GM23338 (cell line): Measurements from ENCODE around the gene PCNX3. TPM values are rescaled to one million over a fixed set of nuclear protein-coding genes. Genes with fewer than 3 reads are reported as not detected.

Source experiments
- ATAC-seq: fragments of 200-7000 bp; cut with Tn5 transposase; 3 replicates; pipeline ENCODE4 v1.9.1; 2020
- DNase-seq: peaks from one replicate; pipeline ENCODE4 v3.0.0-alpha.2; 2015; ENCODE audit warnings: low spot score
- H2AFZ ChIP-seq: fragments of 200-600 bp; sonication (generic); 2 replicates; pipeline ENCODE4 v1.8.0; 2016; ENCODE audit warnings: antibody characterized with exemption, mild to moderate bottlenecking, moderate library complexity
- H3F3A ChIP-seq: fragments of 200-600 bp; sonication (generic); replicated peaks from 2 replicates; pipeline ENCODE4 v1.8.0; 2017; ENCODE audit warnings: antibody characterized with exemption, mixed run types, low read depth
- H3K27ac ChIP-seq: fragments of 200-600 bp; sonication (generic); 2 replicates; pipeline ENCODE4 v1.6.1; 2016; ENCODE audit warnings: low read depth
- H3K27me3 ChIP-seq: fragments of 200-600 bp; sonication (generic); 2 replicates; pipeline ENCODE4 v1.8.0; 2016; ENCODE audit warnings: mild to moderate bottlenecking, mixed run types, moderate library complexity; ENCODE audit not compliant: insufficient read depth
- H3K36me3 ChIP-seq: fragments of 200-600 bp; sonication (generic); 2 replicates; pipeline ENCODE4 v1.8.0; 2016; ENCODE audit warnings: mild to moderate bottlenecking; ENCODE audit not compliant: insufficient read depth
- H3K4me1 ChIP-seq: fragments of 200-600 bp; sonication (generic); 2 replicates; pipeline ENCODE4 v1.8.0; 2016; ENCODE audit warnings: mild to moderate bottlenecking, moderate library complexity; ENCODE audit not compliant: insufficient read depth
- H3K4me2 ChIP-seq: fragments of 200-600 bp; sonication (generic); 2 replicates; pipeline ENCODE4 v1.7.1; 2017; ENCODE audit warnings: mixed run types
- H3K4me3 ChIP-seq: fragments of 200-600 bp; sonication (generic); 2 replicates; pipeline ENCODE4 v1.6.1; 2016; ENCODE audit warnings: mixed run types
- H3K79me2 ChIP-seq: fragments of 200-600 bp; sonication (generic); replicated peaks from 2 replicates; pipeline ENCODE4 v1.8.0; 2017; ENCODE audit warnings: mild to moderate bottlenecking; ENCODE audit not compliant: insufficient read depth
- H3K9me2 ChIP-seq: fragments of 200-600 bp; sonication (generic); 2 replicates; pipeline ENCODE4 v1.8.0; 2017; ENCODE audit not compliant: insufficient read depth
- H4K20me1 ChIP-seq: fragments of 200-600 bp; sonication (generic); replicated peaks from 2 replicates; pipeline ENCODE4 v1.8.0; 2017; ENCODE audit warnings: mild to moderate bottlenecking; ENCODE audit not compliant: insufficient read depth
- H3K27ac Mint-ChIP-seq: 2 replicates; pipeline ENCODE4 v1.8.0; 2020; ENCODE audit warnings: inconsistent platforms, mild to moderate bottlenecking, moderate library complexity, mixed read lengths
- H3K27me3 Mint-ChIP-seq: 3 replicates; pipeline ENCODE4 v1.8.0; 2022; ENCODE audit warnings: low read depth, mild to moderate bottlenecking, moderate library complexity, mixed read lengths, inconsistent platforms; ENCODE audit not compliant: insufficient read depth, poor library complexity
- H3K36me3 Mint-ChIP-seq: 3 replicates; pipeline ENCODE4 v1.8.0; 2021; ENCODE audit warnings: low read depth, mild to moderate bottlenecking, inconsistent platforms, moderate library complexity, mixed read lengths
- H3K4me1 Mint-ChIP-seq: 3 replicates; pipeline ENCODE4 v1.8.0; 2020; ENCODE audit warnings: mild to moderate bottlenecking, inconsistent platforms, mixed read lengths
- H3K4me3 Mint-ChIP-seq: 3 replicates; pipeline ENCODE4 v1.8.0; 2021; ENCODE audit warnings: moderate library complexity, mild to moderate bottlenecking, inconsistent platforms, mixed read lengths
- H3K9me3 Mint-ChIP-seq: 3 replicates; pipeline ENCODE4 v1.8.0; 2020; ENCODE audit warnings: moderate library complexity, mild to moderate bottlenecking, inconsistent platforms, mixed read lengths
- CREB1 ChIP-seq: fragments of 250-450 bp; sonication (Bioruptor Pico); IDR thresholded peaks from 2 replicates; pipeline ENCODE4 v1.5.0; 2020; ENCODE audit warnings: low read depth, mild to moderate bottlenecking, moderate library complexity
- CTCF ChIP-seq, 2 experiments: fragments of 200-600 bp in 1 of 2; sonication (generic) in 1 of 2; conservative IDR thresholded peaks; 2 replicates each; pipeline versions ENCODE4 v1.5.1 to v1.6.1; 2016 to 2017; ENCODE audit warnings: antibody characterized with exemption in 2 of 2, low read depth in 2 of 2, mild to moderate bottlenecking in 2 of 2, moderate library complexity in 1 of 2
- ETS1 ChIP-seq: IDR thresholded peaks from 2 replicates; pipeline ENCODE4 v1.6.1; 2016; ENCODE audit warnings: antibody characterized with exemption
- EZH2 ChIP-seq: fragments of 200-600 bp; sonication (generic); IDR thresholded peaks from one replicate; pipeline ENCODE4 v1.8.0; 2017; ENCODE audit warnings: antibody characterized with exemption, mild to moderate bottlenecking, low read depth; ENCODE audit not compliant: unreplicated experiment
- EZH2phosphoT487 ChIP-seq: fragments of 200-600 bp; sonication (generic); IDR thresholded peaks from one replicate; pipeline ENCODE4 v1.8.1; 2018; ENCODE audit warnings: antibody characterized with exemption; ENCODE audit not compliant: unreplicated experiment
- JUNB ChIP-seq: IDR thresholded peaks from one replicate; pipeline ENCODE4 v1.6.1; 2016; ENCODE audit warnings: antibody characterized with exemption; ENCODE audit not compliant: unreplicated experiment
- NANOG ChIP-seq: IDR thresholded peaks from 2 replicates; pipeline ENCODE4 v1.6.1; 2016; ENCODE audit warnings: antibody characterized with exemption, borderline replicate concordance
- POLR2AphosphoS5 ChIP-seq: IDR thresholded peaks from 2 replicates; pipeline ENCODE4 v1.6.1; 2016; ENCODE audit warnings: antibody characterized with exemption, low read depth
- REST ChIP-seq: IDR thresholded peaks from one replicate; pipeline ENCODE4 v1.6.1; 2018; ENCODE audit warnings: antibody characterized with exemption; ENCODE audit not compliant: unreplicated experiment
- STAT1 ChIP-seq: IDR thresholded peaks from one replicate; pipeline ENCODE4 v1.6.1; 2016; ENCODE audit warnings: antibody characterized with exemption; ENCODE audit not compliant: unreplicated experiment
- ZNF114 ChIP-seq: fragments of 250-450 bp; sonication (Bioruptor Pico); IDR thresholded peaks from 2 replicates; pipeline ENCODE4 v1.5.0; 2020; ENCODE audit warnings: mild to moderate bottlenecking, moderate library complexity
- ZNF331 ChIP-seq: fragments of 250-450 bp; sonication (Bioruptor Pico); IDR thresholded peaks from 2 replicates; pipeline ENCODE4 v1.5.0; 2020; ENCODE audit warnings: low read depth, mild to moderate bottlenecking, moderate library complexity
- ZNF462 ChIP-seq: fragments of 250-450 bp; sonication (Bioruptor Pico); IDR thresholded peaks from 2 replicates; pipeline ENCODE4 v1.5.0; 2020; ENCODE audit warnings: mild to moderate bottlenecking, moderate library complexity
- polyA plus RNA-seq: library from polyadenylated mRNA; unstranded; fragments of >200 nt; fragmentation: Nextera tagmentation; extraction: Ambion mirVana; gene quantifications from 2 replicates; pipeline ENCODE4 v1.2.1, GENCODE V29; 2016
- total RNA-seq: library from RNA; depleted of rRNA; stranded (reverse); fragments of >200 nt; shearing (Covaris generic); gene quantifications from 2 replicates; pipeline ENCODE4 v1.2.3, GENCODE V29; 2014

The PCNX3 gene
- total and polyA plus RNA-seq, 2 experiments from 2014 or later, result 8.7 to 52.2 TPM

GRCh38 chr11:65645710-65646109, 30.1 kb downstream of the PCNX3 start:
- no peaks in the 10 kb centered on the region for H3K36me3 ChIP-seq

More at GRCh38 chr11:65645710-65646109, 30.1 kb downstream of the PCNX3 start:
- H3K4me3 ChIP-seq, result no peak overlapping the region
- Mint-ChIP-seq H3K4me3 (peak overlapping the region; percentile 26; the same call in 1 of the 3 replicates), H3K27me3 (peaks cover 24% of the 10 kb centered on the region), H3K9me3 (no peaks in the 10 kb centered on the region), H3K27ac (no peak overlapping the region), H3K36me3 (no peaks in the 10 kb centered on the region; the same call in 2 of the 3 replicates), H3K4me1 (peaks cover 32% of the 10 kb centered on the region)
- ATAC-seq (no peak), DNase-seq (no peak)
- H3K9me2 ChIP-seq, result no peaks in the 10 kb centered on the region
- H3K27me3 ChIP-seq, result no peaks in the 10 kb centered on the region
- no peaks in the 10 kb centered on the region; the same call in 1 of the 2 replicates for H3K79me2 ChIP-seq
- TF ChIP-seq CREB1 (CRISPR knock-in tag) (no peak), EZH2 (no peak), ETS1 (no peak), CTCF (conservative IDR thresholded peaks at IDR 0.05; ENCODE audit: low read depth in 2 of 2) (no peak), STAT1 (no peak), REST (no peak), NANOG (no peak), JUNB (no peak), POLR2AphosphoS5 (no peak), ZNF331 (no peak), EZH2phosphoT487 (no peak), ZNF462 (CRISPR knock-in tag) (no peak), ZNF114 (no peak)
- H3F3A ChIP-seq, result peaks cover 8% of the 10 kb centered on the region; the same call in 1 of the 2 replicates
- H3K4me2 ChIP-seq, result no peak overlapping the region
- H3K27ac ChIP-seq, result no peak overlapping the region
- H4K20me1 ChIP-seq, result no peaks in the 10 kb centered on the region
- peaks cover 32% of the 10 kb centered on the region for H3K4me1 ChIP-seq
- H2AFZ ChIP-seq, result no peak overlapping the region
